GM23338 (cell line): ENCODE results near the gene SYNCRIP. TPM values are rescaled to one million over a fixed set of nuclear protein-coding genes. Genes with fewer than 3 reads are reported as not detected.

Experiments
- ATAC-seq: fragments of 200-7000 bp; cut with Tn5 transposase; 3 replicates; pipeline ENCODE4 v1.9.1; 2020
- DNase-seq: peaks from one replicate; pipeline ENCODE4 v3.0.0-alpha.2; 2015; ENCODE audit warnings: low spot score
- H2AFZ ChIP-seq: fragments of 200-600 bp; sonication (generic); 2 replicates; pipeline ENCODE4 v1.8.0; 2016; ENCODE audit warnings: antibody characterized with exemption, mild to moderate bottlenecking, moderate library complexity
- H3F3A ChIP-seq: fragments of 200-600 bp; sonication (generic); replicated peaks from 2 replicates; pipeline ENCODE4 v1.8.0; 2017; ENCODE audit warnings: antibody characterized with exemption, mixed run types, low read depth
- H3K27ac ChIP-seq: fragments of 200-600 bp; sonication (generic); 2 replicates; pipeline ENCODE4 v1.6.1; 2016; ENCODE audit warnings: low read depth
- H3K27me3 ChIP-seq: fragments of 200-600 bp; sonication (generic); 2 replicates; pipeline ENCODE4 v1.8.0; 2016; ENCODE audit warnings: mild to moderate bottlenecking, mixed run types, moderate library complexity; ENCODE audit not compliant: insufficient read depth
- H3K36me3 ChIP-seq: fragments of 200-600 bp; sonication (generic); 2 replicates; pipeline ENCODE4 v1.8.0; 2016; ENCODE audit warnings: mild to moderate bottlenecking; ENCODE audit not compliant: insufficient read depth
- H3K4me1 ChIP-seq: fragments of 200-600 bp; sonication (generic); 2 replicates; pipeline ENCODE4 v1.8.0; 2016; ENCODE audit warnings: mild to moderate bottlenecking, moderate library complexity; ENCODE audit not compliant: insufficient read depth
- H3K4me2 ChIP-seq: fragments of 200-600 bp; sonication (generic); 2 replicates; pipeline ENCODE4 v1.7.1; 2017; ENCODE audit warnings: mixed run types
- H3K4me3 ChIP-seq: fragments of 200-600 bp; sonication (generic); 2 replicates; pipeline ENCODE4 v1.6.1; 2016; ENCODE audit warnings: mixed run types
- H3K79me2 ChIP-seq: fragments of 200-600 bp; sonication (generic); replicated peaks from 2 replicates; pipeline ENCODE4 v1.8.0; 2017; ENCODE audit warnings: mild to moderate bottlenecking; ENCODE audit not compliant: insufficient read depth
- H3K9me2 ChIP-seq: fragments of 200-600 bp; sonication (generic); 2 replicates; pipeline ENCODE4 v1.8.0; 2017; ENCODE audit not compliant: insufficient read depth
- H4K20me1 ChIP-seq: fragments of 200-600 bp; sonication (generic); replicated peaks from 2 replicates; pipeline ENCODE4 v1.8.0; 2017; ENCODE audit warnings: mild to moderate bottlenecking; ENCODE audit not compliant: insufficient read depth
- H3K27ac Mint-ChIP-seq: 2 replicates; pipeline ENCODE4 v1.8.0; 2020; ENCODE audit warnings: inconsistent platforms, mild to moderate bottlenecking, moderate library complexity, mixed read lengths
- H3K27me3 Mint-ChIP-seq: 3 replicates; pipeline ENCODE4 v1.8.0; 2022; ENCODE audit warnings: low read depth, mild to moderate bottlenecking, moderate library complexity, mixed read lengths, inconsistent platforms; ENCODE audit not compliant: insufficient read depth, poor library complexity
- H3K36me3 Mint-ChIP-seq: 3 replicates; pipeline ENCODE4 v1.8.0; 2021; ENCODE audit warnings: low read depth, mild to moderate bottlenecking, inconsistent platforms, moderate library complexity, mixed read lengths
- H3K4me1 Mint-ChIP-seq: 3 replicates; pipeline ENCODE4 v1.8.0; 2020; ENCODE audit warnings: mild to moderate bottlenecking, inconsistent platforms, mixed read lengths
- H3K4me3 Mint-ChIP-seq: 3 replicates; pipeline ENCODE4 v1.8.0; 2021; ENCODE audit warnings: moderate library complexity, mild to moderate bottlenecking, inconsistent platforms, mixed read lengths
- H3K9me3 Mint-ChIP-seq: 3 replicates; pipeline ENCODE4 v1.8.0; 2020; ENCODE audit warnings: moderate library complexity, mild to moderate bottlenecking, inconsistent platforms, mixed read lengths
- CREB1 ChIP-seq: fragments of 250-450 bp; sonication (Bioruptor Pico); IDR thresholded peaks from 2 replicates; pipeline ENCODE4 v1.5.0; 2020; ENCODE audit warnings: low read depth, mild to moderate bottlenecking, moderate library complexity
- ETS1 ChIP-seq: IDR thresholded peaks from 2 replicates; pipeline ENCODE4 v1.6.1; 2016; ENCODE audit warnings: antibody characterized with exemption
- EZH2 ChIP-seq: fragments of 200-600 bp; sonication (generic); IDR thresholded peaks from one replicate; pipeline ENCODE4 v1.8.0; 2017; ENCODE audit warnings: antibody characterized with exemption, mild to moderate bottlenecking, low read depth; ENCODE audit not compliant: unreplicated experiment
- EZH2phosphoT487 ChIP-seq: fragments of 200-600 bp; sonication (generic); IDR thresholded peaks from one replicate; pipeline ENCODE4 v1.8.1; 2018; ENCODE audit warnings: antibody characterized with exemption; ENCODE audit not compliant: unreplicated experiment
- NANOG ChIP-seq: IDR thresholded peaks from 2 replicates; pipeline ENCODE4 v1.6.1; 2016; ENCODE audit warnings: antibody characterized with exemption, borderline replicate concordance
- POLR2AphosphoS5 ChIP-seq: IDR thresholded peaks from 2 replicates; pipeline ENCODE4 v1.6.1; 2016; ENCODE audit warnings: antibody characterized with exemption, low read depth
- REST ChIP-seq: IDR thresholded peaks from one replicate; pipeline ENCODE4 v1.6.1; 2018; ENCODE audit warnings: antibody characterized with exemption; ENCODE audit not compliant: unreplicated experiment
- STAT1 ChIP-seq: IDR thresholded peaks from one replicate; pipeline ENCODE4 v1.6.1; 2016; ENCODE audit warnings: antibody characterized with exemption; ENCODE audit not compliant: unreplicated experiment
- ZNF114 ChIP-seq: fragments of 250-450 bp; sonication (Bioruptor Pico); IDR thresholded peaks from 2 replicates; pipeline ENCODE4 v1.5.0; 2020; ENCODE audit warnings: mild to moderate bottlenecking, moderate library complexity
- polyA plus RNA-seq: library from polyadenylated mRNA; unstranded; fragments of >200 nt; fragmentation: Nextera tagmentation; extraction: Ambion mirVana; gene quantifications from 2 replicates; pipeline ENCODE4 v1.2.1, GENCODE V29; 2016
- total RNA-seq: library from RNA; depleted of rRNA; stranded (reverse); fragments of >200 nt; shearing (Covaris generic); gene quantifications from 2 replicates; pipeline ENCODE4 v1.2.3, GENCODE V29; 2014

Gene SYNCRIP
- total and polyA plus RNA-seq, 2 experiments from 2014 or later: 163 to 164 TPM

GRCh38 chr6:85673198-85674139 lies 30.8 kb upstream of the SYNCRIP start:
- H3K27me3 ChIP-seq: no peaks in the 10 kb centered on the region
- TF ChIP-seq CREB1 (CRISPR knock-in tag) (no peak), POLR2AphosphoS5 (peak; percentile 5; the same call in 1 of the 2 replicates)
- no peaks in the 10 kb centered on the region for H3K9me2 ChIP-seq
- peaks cover 38% of the 10 kb centered on the region for H3K36me3 ChIP-seq
- peak overlapping the region; percentile 81 for H3K27ac ChIP-seq
- Mint-ChIP-seq H3K4me3 (peak overlapping the region; percentile 10; the same call in 1 of the 3 replicates), H3K27me3 (peaks cover 22% of the 10 kb centered on the region), H3K9me3 (peaks cover 5% of the 10 kb centered on the region; the same call in 2 of the 3 replicates), H3K36me3 (peaks cover 64% of the 10 kb centered on the region), H3K4me1 (peaks cover 51% of the 10 kb centered on the region), H3K27ac (peak overlapping the region; percentile 60)
- peaks cover 51% of the 10 kb centered on the region for H3F3A ChIP-seq
- DNase-seq: peak; percentile 20
- H2AFZ ChIP-seq: no peak overlapping the region
- H4K20me1 ChIP-seq: peaks cover 34% of the 10 kb centered on the region
- peaks cover 28% of the 10 kb centered on the region for H3K4me1 ChIP-seq
- peaks cover 46% of the 10 kb centered on the region for H3K79me2 ChIP-seq
- H3K4me2 ChIP-seq: 0 out of 2 replicates have a peak overlapping the region, but pooled peaks have one; percentile 88
- H3K4me3 ChIP-seq: peak overlapping the region; percentile 86; the same call in 1 of the 2 replicates
- ATAC-seq: no peak

GRCh38 chr6:85672623-85673022 lies 29.9 kb upstream of the SYNCRIP start:
- Histone ChIP-seq H3K4me2 (no peak overlapping the region), H3K36me3 (peaks cover 34% of the 10 kb centered on the region), H3K27ac (peak overlapping the region; percentile 81; the same call in 1 of the 2 replicates), H3K4me1 (peaks cover 28% of the 10 kb centered on the region), H4K20me1 (peaks cover 30% of the 10 kb centered on the region), H3F3A (peaks cover 46% of the 10 kb centered on the region), H3K4me3 (no peak overlapping the region), H2AFZ (no peak overlapping the region), H3K79me2 (peaks cover 38% of the 10 kb centered on the region), H3K27me3 (no peaks in the 10 kb centered on the region), H3K9me2 (no peaks in the 10 kb centered on the region)
- H3K27me3 Mint-ChIP-seq: peaks cover 16% of the 10 kb centered on the region
- no peak overlapping the region for H3K4me3 Mint-ChIP-seq
- peaks cover 55% of the 10 kb centered on the region for H3K4me1 Mint-ChIP-seq
- H3K27ac Mint-ChIP-seq: peak overlapping the region; percentile 60; the same call in 1 of the 2 replicates
- H3K36me3 Mint-ChIP-seq: peaks cover 55% of the 10 kb centered on the region
- H3K9me3 Mint-ChIP-seq: no peaks in the 10 kb centered on the region; the same call in 2 of the 3 replicates
- no peak for TF ChIP-seq EZH2
- TF ChIP-seq REST: no peak
- TF ChIP-seq ZNF114 (CRISPR knock-in tag): no peak
- TF ChIP-seq EZH2phosphoT487: no peak
- no peak for TF ChIP-seq CREB1 (CRISPR knock-in tag)
- no peak for TF ChIP-seq POLR2AphosphoS5
- TF ChIP-seq NANOG: no peak
- TF ChIP-seq STAT1: no peak
- no peak for TF ChIP-seq ETS1
- ATAC-seq: peak; percentile 8
- DNase-seq: peak; percentile 38
